ENCODE results near the gene ST6GAL1.
"Not testable (repeated sequence)": the region's sequence is repeated elsewhere in the genome, so short reads cannot be mapped to it uniquely, and the experiment has no call there.

- TF ChIP-seq SIN3A (IDR thresholded peaks at IDR 0.05; ENCODE audit: borderline replicate concordance, low read depth, low read length); REST (IDR thresholded peaks at IDR 0.05; ENCODE audit: low read depth, low read length); MAX (IDR thresholded peaks at IDR 0.05; ENCODE audit: low read depth); CTCF (IDR thresholded peaks at IDR 0.05); EZH2phosphoT487 (IDR thresholded peaks at IDR 0.05; ENCODE audit: borderline replicate concordance, low read depth); RFX5 (IDR thresholded peaks at IDR 0.05; ENCODE audit: low read length); JUND (IDR thresholded peaks at IDR 0.05); EP300 (IDR thresholded peaks at IDR 0.05; ENCODE audit: borderline replicate concordance in 1 of 2, low read depth in 1 of 2, low read length in 1 of 2); POLR2AphosphoS5 (IDR thresholded peaks at IDR 0.05; ENCODE audit: low read depth, low read length); ZBTB33 (IDR thresholded peaks at IDR 0.05; ENCODE audit: borderline replicate concordance, low read depth); USF1 (IDR thresholded peaks at IDR 0.05; ENCODE audit: borderline replicate concordance, low read depth); PBX3 (IDR thresholded peaks at IDR 0.05); TAF1 (IDR thresholded peaks at IDR 0.05; ENCODE audit: borderline replicate concordance, low read depth, low read length): not testable (repeated sequence)
These were observed 127.5 kb downstream of the ST6GAL1 start for GRCh38 chr3:187057803-187058202.

Data from SK-N-SH (cell line).